GM18520 (cell line): ENCODE results near the gene PTEN.
"Not testable (repeated sequence)": the region's sequence is repeated elsewhere in the genome, so short reads cannot be mapped to it uniquely, and the experiment has no call there.

ENCODE experiments used
- ATAC-seq: cut with Tn5 transposase; IDR thresholded peaks from one replicate; pipeline ENCODE4 v1.9.1; 2021; ENCODE audit not compliant: unreplicated experiment

Gene PTEN

DNA sequence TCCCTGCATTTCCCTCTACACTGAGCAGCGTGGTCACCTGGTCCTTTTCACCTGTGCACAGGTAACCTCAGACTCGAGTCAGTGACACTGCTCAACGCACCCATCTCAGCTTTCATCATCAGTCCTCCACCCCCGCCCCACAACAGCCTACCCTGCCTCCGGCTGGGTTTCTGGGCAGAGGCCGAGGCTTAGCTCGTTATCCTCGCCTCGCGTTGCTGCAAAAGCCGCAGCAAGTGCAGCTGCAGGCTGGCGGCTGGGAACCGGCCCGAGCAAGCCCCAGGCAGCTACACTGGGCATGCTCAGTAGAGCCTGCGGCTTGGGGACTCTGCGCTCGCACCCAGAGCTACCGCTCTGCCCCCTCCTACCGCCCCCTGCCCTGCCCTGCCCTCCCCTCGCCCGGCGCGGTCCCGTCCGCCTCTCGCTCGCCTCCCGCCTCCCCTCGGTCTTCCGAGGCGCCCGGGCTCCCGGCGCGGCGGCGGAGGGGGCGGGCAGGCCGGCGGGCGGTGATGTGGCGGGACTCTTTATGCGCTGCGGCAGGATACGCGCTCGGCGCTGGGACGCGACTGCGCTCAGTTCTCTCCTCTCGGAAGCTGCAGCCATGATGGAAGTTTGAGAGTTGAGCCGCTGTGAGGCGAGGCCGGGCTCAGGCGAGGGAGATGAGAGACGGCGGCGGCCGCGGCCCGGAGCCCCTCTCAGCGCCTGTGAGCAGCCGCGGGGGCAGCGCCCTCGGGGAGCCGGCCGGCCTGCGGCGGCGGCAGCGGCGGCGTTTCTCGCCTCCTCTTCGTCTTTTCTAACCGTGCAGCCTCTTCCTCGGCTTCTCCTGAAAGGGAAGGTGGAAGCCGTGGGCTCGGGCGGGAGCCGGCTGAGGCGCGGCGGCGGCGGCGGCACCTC is at the start of gene PTEN, which contains the start of gene KLLN:
PTEN (plus strand) TSS at position 573 of the 891 bp plus-strand sequence. CDS start 845 bp downstream, outside the sequence.
KLLN (minus strand) TSS at position 481 of the 891 bp plus-strand sequence. CDS start 1,046 bp downstream, outside the sequence.
- ATAC-seq: peak; percentile 35

DNA sequence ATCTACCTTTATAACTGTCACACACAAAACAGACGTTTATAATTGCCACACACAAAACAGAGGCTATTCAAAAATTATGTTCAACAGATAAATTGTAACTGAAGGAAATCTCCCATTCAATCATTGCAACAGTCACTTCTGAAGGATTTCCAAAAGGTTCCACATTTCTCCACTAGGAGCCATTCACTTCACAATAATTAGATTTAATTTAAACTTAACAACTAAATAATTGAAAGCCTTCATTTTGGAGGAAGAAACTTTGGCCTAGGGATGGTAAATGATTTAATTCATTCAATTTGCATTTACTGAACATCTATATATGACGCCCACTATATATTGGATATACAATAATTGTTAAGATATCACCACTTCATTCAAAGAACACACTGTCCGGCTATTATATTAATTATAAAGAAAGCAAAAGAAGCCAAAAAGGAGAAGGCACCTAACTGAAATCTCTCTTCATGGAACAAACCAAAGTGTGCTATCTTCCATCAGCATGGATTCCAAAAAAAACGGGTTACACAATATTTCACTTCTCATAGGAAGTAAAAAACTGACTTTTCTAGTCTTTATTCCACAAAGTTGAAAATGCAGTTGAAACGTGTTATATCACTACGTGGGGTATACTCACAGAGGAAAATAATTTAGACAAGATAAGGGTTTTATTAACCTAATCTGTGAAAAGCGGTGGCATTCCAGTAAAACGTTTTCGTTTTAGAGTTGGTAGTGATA is 47.1 kb upstream of the PTEN start:
- ATAC-seq: no peak

DNA sequence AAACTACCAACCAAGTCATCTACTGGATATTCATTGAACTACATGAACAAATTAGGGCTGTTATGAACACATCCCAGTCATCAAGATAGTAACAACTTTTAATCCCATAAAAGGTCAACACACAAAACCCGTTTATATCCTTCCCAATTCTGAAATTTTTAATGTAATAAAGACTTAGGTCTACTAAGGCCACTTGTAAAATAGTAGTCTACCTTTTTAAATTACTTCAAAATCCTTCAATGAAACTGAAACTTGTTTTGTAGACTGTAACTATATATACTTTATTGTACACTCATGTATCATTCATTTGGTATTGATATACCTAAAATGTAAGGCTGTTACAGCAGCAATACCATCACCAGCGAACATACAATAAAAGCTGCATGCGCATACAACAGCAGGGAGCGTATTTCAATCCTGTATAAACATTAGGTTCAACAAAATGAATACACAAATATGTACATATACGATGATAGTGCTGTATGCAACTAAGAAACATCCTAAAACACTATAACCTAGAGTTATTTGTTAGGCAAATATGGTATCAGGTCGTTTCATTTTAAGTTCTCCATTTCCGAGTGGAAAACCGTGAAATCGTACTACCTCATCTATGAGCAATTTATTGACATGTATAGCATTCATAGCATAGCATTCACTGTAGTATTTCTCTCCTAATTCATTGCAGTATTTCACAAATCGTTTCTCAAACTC is 46.4 kb upstream of the PTEN start:
- no peak for ATAC-seq

DNA sequence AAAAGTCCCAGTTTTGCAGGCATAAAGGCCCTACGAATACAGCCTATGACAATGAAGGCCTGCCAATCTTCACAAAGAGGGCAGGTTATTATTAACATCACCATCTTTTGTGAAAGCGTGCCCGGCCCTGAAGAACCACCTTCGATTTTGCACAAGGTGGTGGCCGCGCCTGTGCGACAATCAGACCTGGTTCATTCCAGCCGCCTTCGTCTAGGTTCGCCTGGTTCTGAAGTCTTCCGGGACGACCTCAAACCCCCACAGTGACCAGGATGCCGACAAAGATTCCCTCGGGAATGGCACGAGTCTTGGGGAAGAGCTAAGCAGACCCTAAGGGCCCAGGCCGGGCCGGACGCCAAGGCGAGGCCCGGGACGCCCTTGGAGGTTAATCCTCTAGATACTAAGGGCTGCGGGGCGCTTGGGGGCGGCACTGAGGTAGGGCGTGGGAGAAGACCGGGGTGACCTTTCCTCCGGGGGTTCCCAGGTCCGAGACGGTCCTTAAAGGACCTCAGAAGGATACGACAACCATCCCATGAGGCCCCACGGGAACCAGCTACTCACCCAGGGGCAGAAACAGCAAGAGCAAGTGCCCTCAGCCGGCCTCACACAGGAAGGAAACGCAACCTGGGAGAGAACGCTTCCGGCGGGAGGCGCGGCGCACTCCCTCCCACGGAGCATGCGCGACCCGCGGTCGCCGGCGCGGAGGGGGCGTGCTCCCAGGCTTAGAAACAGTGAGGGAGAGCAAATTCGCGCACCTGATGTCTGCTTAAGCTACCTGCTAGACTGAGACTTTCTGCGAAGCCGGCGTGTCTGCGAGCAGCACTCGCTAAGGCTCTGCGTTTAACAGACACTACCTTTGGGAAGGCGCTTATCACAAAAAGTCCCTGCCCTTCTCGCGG is 45.6 kb upstream of the PTEN start, which contains the start of gene ATAD1:
ATAD1 (minus strand) TSS at position 618 of the 896 bp plus-strand sequence. CDS start 3,627 bp downstream, outside the sequence.
- peak; percentile 59 for ATAC-seq

DNA sequence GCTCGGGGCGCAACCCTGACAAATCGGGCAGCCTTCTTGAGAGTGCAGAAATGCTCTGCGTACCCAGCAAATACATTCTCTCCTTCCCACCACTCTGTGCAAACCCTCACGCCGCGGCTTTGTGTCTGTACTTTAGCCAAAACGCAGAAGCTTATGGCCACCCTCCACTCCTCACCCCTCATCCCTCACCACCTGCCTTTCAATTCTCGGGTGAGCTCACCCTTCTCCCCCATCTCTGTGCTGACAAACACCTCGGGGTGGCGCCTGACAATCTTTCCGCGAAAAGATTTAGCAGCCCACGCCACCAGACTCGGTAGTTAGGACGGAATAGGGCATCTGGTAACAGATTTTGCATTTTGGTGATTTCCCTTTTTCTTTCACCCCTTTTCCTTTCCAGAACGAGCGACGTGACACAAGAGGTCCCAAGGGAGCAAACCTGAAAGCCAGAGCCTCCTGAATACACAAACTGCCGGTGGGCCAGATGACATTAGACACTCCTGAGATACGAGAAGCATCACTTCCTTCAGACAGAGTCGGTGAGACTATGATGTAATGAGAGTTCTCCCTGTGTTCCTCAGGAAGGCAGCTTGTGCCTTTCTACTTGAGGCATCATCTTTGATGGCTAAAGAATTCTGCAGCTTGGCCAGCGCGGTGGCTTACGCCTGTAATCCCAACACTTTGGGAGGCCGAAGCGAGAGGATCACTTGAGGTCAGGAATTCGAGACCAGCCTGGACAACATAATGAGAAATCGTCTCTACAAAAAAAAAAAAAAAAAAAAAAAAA is 44.7 kb upstream of the PTEN start:
- peak; percentile 28 for ATAC-seq

DNA sequence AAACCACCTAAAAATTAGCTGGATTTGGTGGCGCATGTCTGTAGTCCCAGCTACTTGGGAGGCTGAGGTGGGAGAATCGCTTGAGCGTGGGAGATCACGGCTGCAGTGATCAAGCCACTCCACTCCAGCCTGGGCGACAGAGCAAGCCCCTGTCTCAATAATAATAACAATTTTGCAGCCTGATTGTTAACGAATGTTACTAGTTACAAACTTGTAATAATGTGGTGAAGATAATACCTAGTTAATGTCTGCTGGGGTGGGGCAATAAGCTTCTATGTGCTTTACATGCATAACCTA is 44.2 kb upstream of the PTEN start:
- no peak for ATAC-seq

DNA sequence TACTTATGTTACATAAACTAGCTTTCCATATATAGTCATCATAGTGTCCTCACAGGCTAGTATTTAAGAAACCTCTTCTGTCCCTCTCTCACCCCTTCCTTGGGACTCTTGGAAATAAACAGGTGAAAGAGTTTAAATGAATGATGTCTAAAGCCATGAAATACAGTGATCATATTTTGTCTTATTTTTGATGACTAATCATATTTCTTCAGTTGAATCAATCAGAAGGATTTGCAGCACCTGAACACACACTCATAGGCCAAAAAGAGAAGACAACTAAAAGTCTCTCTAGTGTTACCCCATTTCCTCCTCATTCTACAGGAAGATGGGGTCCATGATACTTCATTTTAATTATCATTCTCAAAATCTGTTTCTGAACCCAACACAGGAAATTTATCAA is 36.8 kb upstream of the PTEN start:
- ATAC-seq: no peak

DNA sequence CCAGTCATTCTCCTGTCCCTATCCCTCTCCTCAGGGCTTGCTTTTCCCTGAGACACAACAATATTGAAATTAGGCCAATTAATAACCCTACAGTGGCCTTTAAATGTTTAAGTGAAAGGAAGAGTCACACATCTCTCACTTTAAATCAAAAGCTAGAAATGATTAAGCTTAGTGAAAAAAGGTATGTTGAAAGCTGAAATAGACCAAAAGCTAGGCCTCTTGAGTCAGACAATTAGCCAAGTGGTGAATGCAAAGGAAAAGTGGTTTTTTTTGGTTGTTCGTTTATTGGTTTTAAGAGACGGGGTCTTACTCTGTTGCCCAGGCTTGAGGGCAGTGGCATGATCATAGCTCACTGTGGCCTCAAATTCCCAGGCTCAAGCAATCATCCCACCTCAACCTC is 35.7 kb upstream of the PTEN start:
- no peak for ATAC-seq

DNA sequence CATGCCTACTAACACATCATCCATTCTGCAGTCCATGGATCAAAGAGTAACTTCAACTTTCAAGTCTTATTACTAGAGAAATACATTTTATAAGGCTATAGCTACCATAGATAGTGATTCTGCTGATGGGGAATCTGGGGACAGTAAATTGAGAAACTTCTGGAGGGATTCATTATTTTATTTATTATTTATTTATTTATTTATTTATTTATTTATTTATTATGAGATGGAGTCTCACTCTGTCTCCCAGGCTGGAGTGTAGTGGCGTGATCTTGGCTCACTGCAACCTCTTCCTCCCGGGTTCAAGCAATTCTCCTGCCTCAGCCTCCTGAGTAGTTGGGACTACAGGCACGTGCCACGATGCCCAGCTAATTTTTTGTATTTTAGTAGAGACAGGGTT is 34.4 kb upstream of the PTEN start:
- ATAC-seq: not testable (repeated sequence)

DNA sequence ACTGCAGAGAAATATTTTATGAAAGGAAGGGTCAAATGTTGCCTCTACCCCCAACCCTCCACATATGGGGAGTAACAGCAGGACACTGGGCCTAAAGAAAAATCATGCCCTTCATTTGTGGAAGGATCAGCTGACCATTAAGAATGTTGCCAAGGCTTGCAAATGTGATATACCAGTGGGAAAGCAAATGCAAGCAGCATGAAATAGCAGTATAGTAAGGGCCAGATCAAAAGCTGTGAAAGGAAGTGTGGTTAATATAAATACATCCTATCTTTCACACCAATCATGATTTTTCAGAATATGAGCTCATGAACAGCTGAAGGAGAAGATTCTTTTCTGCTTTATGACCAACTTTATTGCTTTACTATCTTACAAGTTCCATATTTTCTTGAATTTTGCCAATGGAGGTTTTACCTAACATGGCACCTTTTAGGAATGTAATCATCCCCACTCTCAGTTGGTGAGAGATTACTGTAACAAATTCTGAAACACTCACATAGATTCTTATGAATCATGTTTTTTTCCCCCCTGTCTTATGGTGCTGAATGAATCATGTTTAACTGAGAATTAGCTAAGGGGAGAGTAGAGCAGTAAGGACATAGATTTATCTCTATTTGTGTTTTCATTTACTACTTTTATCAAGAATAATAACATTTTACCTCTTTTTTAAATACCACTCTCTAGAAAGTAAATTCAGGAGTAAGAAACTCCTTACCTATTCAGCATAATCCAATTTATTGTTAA is 33.3 kb upstream of the PTEN start:
- ATAC-seq: no peak

DNA sequence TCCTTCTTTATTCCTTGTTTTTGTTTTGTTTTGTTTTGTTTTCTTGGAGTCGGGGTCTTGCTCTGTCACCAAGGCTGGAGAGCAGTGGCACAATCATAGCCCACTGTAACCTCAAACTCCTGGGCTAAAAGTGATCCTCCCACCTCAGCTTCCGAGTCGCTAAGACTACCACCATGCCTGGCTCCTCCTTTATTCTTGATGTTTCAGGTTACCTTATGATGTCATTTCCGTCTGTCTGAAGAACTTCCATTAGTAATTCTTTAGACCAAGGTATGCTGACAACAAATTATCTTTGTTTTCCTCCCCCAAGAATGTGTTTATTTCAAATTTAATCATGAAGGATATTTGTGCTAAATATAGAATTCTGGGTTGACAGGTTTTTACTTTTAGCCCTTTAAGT is 27.3 kb upstream of the PTEN start:
- ATAC-seq: no peak

DNA sequence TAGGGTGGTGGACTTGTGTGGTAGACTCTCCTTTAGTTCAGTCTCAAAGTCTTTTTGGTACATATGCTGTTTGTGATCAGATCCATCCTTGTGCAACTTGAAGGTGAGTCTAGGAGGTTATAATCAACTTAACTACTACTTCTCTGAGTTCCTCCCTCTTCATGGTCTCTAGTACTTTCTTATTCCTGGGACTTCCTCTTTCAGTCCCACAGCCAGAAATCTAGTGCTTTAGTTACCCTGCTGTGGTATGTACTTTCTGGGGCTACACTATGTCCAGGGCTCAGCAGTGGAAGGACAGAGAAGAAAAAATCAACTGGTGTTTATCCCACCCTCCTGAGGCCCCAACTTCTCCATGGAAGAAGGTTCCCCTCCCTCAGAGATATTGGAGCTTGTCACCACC is 26.0 kb upstream of the PTEN start:
- no peak for ATAC-seq

DNA sequence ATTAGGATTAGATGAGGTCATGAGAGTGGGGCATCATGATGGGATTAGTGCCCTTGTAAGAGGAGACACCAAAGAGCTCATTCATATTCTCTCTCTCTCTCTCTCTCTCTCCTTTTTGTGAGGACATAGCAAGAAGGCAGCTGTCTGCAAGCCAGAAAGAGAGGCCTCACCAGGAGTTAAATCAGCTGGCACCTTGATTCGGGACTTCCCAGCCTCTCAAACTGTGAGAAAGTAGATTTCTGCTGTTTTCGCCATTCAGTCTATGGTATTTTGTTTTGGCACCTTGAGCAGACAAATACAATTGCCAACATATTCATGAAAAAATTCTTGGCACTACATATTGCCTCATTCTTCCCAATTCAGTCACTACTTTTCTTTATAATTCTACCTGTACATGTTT is 24.8 kb upstream of the PTEN start:
- no peak for ATAC-seq

DNA sequence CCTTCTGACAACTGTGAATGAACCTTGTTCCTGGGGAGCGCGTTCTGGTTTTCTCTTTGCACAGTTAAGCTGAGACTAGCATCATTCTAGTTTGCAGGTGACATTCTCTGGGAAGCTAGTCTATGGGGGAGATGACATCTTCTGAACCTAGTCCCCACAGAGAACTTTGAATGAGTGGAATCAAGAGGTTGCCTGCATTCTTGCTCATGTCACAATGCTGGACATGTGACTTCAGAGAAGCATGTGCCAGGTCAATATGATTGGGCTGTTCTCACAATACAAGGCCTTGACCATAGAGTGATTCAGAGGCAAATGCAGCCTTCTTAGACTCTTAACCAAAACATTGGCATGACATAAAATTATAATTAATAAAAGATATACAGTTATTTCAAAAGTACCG is 22.2 kb upstream of the PTEN start:
- ATAC-seq: no peak

DNA sequence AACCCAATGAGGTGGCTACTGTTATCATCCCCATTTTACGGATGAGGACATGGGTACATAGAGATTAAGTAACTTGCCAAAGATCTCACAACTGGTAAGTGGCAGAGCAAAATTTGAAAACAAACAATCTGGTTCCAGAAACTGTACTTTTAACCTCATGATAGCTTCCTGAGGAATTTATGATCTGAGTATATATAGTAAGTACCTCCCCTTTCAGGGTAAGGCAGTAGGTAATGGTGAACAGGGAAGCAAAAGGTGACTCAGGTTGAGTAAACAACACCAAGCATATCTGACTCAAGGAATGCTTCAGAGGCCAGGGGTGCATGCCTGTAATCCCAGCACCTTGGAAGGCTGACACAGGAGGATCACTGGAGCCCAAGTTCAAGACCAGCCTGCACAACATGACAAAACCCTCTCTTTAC is 21.2 kb upstream of the PTEN start:
- no peak for ATAC-seq

DNA sequence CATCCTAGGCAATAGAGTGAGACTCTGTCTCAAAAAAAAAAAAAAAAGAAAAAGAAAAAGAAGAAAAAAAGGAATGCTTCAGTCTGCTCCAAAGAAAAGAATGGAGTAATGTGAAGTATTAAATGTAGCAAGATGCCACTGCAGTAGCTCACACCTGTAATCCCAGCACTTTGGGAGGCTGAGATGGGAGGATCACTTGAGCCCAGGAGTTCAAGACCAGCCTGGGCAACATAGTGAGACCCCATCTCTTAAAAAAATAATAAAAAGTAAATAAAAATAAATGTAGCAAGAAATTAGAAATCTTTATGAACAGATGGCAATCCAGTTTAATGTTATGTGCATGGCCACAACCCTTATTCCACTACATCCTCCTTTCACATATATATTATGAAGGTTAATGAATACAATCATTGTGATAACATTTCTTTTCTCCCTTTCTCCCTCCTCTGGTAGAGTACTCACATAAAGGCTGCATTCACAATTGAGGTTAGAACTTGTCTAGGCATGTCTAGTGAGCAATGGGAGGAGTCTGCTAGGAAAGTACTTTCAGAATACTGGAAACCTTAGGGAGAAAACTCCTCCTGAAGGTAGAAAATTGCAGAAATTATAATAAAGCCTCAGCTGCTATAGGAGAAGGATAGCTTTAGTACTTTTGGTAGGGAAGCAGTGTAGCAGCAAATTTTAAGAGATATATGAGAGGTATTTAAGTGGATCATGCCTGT is 20.5 kb upstream of the PTEN start:
- ATAC-seq: no peak

DNA sequence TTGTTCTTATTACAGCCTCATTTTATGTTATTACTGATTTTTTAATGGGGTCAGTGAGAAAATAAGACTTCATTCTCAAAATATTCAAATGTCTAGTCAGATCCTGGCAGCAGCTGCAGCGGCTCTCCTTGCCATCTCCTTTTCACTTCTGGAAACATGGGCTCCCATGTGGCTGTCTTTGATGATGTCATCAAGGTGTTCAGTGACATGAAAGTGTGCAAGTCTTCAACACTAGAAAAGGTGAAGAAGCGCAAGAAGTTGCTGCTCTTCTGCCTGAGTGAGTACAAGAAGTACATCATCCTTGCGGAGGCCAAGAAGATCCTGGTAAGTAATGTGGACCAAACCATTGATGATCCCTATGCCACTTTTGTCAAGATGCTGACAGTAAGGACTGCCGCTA is 19.7 kb upstream of the PTEN start:
- ATAC-seq: no peak

DNA sequence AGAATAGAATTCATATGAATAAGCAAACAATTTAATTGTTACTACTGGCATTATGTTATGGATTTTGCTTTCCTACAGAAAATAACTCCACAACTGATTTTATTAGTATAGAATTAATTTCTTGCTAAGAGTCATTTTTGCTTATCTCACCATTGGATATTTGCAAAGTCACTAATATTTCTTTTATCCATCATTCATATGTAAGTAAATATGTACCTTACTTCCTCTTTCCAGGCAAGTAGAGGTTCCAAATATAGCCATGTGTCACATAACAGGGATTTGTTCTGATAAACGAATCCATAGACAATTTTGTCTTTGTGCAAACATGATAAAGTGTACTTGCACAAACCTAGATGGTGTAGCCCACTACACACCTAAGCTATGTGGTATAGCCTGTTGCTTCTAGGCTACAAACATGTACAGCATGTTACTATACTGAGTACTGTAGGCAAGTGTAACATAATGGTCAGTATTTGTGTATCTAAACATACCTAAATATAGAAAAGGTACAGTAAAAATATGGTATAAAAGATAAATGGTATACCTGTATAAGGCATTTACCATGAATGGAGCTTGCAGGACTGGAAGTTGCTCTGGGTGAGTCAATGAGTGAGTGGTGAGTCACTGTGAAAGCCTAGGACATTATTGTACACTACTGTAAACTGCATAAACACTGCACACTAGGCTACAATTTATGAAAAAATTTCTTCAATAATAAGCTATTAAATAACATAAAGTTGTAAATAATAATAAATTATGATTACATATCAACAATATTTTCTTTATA is 18.4 kb upstream of the PTEN start:
- no peak for ATAC-seq
